ENCODE measurements around the gene LTBP4.

DNA sequence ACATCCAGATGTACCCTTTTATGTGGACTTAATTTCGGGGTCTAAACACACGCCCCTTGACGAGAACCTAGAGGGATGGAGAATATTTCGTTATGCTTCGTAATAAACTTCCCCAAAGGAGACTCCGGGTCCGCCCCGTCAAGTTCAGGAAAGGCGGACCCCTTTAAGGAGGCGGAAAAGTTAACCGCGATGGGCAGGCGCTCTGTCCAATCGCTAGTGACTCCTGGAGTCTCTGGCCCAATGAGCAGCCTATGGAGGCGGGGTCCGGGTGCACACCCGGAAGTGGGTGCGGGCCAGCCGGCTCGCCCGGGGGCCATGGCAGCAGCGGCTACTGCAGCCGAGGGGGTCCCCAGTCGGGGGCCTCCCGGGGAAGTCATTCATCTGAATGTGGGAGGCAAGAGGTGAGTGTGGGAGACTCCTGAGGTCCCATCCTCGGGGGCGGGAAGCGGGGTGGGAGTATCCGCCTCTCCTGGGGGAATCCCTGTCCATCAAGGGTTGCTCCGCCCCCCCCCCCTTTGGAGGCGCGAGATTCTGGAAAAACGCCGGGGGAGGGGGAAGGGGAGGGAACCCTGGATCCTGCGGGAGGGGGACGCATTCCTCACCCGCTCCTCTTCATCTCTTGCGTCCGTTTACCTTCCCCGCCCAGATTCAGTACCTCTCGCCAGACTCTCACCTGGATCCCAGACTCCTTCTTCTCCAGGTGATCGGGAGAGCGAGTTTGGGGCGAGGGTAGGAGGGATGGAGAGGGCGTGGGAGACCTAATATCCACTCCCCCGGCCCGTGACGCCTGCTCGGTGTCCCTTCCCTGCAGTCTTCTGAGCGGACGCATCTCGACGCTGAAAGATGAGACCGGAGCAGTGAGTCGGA is 24.4 kb upstream of the LTBP4 start, which contains the start of gene SHKBP1:
- TF ChIP-seq TAF1 (IDR thresholded peaks at IDR 0.05; ENCODE audit: low read depth, low read length), result peak; percentile 70; the same call in 1 of the 2 replicates
- peak; percentile 54; the same call in 1 of the 2 replicates for TF ChIP-seq POLR2AphosphoS5 (IDR thresholded peaks at IDR 0.05; ENCODE audit: low read depth, low read length)
- 0 out of 2 replicates have a peak, but pooled peaks have one; percentile 26 for TF ChIP-seq POLR2A (IDR thresholded peaks at IDR 0.05; ENCODE audit: low read depth, low read length)
- peak; percentile 44; the same call in 1 of the 2 replicates for TF ChIP-seq POU2F2 (IDR thresholded peaks at IDR 0.05; ENCODE audit: low read depth, low read length)
